Esophagus mucosa (tissue), 1 donor: Measurements from ENCODE around the gene SLC24A3. TPM values are rescaled to one million over a fixed set of nuclear protein-coding genes. Genes with fewer than 3 reads are reported as not detected.

Experiments used
- ATAC-seq: fragments of 200-7000 bp; cut with Tn5 transposase; one replicate; pipeline ENCODE4 v1.9.1; 2020
- total RNA-seq: library from RNA; stranded (reverse); gene quantifications from one replicate; pipeline ENCODE4 v1.2.4, GENCODE V29; 2023
- donor health status: DM: yes; HTN: yes; CAD: no.

SLC24A3 gene
- total RNA-seq, 1 donor from 2014 or later: 13.0 TPM

GRCh38 chr20:19723813-19724430 is 511.5 kb downstream of the SLC24A3 start:
- no peak for ATAC-seq

GRCh38 chr20:19725373-19725772 is 512.9 kb downstream of the SLC24A3 start:
- ATAC-seq: no peak

- peak; percentile 53 for ATAC-seq
Measured at GRCh38 chr20:19725814-19726525, 513.5 kb downstream of the SLC24A3 start.

DNA sequence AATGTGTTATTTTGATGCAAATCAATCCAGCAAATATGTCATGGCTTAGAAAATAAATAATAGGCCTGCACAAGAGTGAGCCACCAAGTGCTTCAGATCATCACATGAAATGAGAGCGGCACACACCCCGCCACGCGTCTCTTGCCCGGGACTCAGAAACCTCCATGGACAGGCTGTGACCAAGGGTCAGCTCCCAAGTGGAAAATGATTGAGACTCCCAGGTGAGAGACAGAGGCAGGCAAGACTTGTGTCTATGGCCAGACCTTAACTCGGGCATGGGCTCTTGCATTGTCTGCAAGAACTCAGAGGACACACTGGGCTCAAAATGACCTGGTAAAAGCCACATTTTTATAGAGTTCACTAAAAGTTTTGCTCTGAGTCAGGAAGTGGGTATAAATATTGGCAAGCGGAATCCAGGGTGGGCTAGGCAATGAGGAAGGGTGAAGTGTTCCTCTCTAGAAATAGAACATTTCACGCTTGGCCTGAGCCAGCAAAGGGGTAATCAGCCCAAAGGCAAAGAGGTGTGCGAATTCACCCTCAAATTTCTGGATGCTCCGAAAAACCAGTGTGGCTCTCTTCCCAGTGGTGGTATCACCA is 514.9 kb downstream of the SLC24A3 start:
- no peak for ATAC-seq

- no peak for ATAC-seq
Measured at GRCh38 chr20:19729672-19730071, 517.2 kb downstream of the SLC24A3 start.

- no peak for ATAC-seq
Measured at GRCh38 chr20:19730706-19731105, 518.3 kb downstream of the SLC24A3 start.

DNA sequence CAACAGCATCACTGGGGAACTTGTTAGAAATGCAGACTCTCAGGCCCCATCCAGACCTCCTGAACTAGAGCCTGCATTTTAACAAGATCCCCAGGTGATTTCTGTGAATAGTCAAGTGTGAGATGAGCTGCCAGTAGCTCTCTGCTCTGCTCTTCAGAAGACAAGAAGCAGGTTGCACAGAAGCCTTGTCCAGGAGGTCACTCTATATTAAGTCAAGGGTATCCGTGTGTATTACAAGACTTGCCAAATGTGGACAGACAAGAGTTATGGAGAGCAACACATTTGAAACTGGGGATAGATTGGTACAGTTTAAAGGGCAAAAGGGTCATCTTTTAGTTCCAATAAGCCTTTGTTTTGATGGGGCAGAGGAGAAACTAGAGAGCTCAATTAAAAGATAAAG is 522.4 kb downstream of the SLC24A3 start:
- no peak for ATAC-seq

GRCh38 chr20:19735446-19735845 is 523.0 kb downstream of the SLC24A3 start:
- peak; percentile 88 for ATAC-seq

DNA sequence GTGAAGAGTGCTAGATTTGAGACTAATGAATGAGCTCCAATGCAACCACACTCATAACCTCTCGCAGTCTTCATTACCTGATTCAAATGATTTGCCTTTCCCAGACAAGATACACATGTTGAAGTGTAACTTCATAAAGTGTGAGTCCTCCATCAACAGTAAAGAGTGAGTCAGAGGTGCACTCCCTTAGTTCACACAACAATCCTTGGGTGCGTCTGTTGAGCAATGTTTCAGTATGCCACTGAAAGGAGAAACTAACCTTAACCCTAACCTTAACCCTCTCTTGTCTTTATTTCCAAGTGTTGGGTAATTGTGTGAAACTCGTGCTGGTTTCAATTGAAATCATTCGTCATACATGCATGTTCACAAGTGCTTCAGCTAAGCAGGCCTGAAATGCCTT is 524.6 kb downstream of the SLC24A3 start:
- peak; percentile 96 for ATAC-seq

DNA sequence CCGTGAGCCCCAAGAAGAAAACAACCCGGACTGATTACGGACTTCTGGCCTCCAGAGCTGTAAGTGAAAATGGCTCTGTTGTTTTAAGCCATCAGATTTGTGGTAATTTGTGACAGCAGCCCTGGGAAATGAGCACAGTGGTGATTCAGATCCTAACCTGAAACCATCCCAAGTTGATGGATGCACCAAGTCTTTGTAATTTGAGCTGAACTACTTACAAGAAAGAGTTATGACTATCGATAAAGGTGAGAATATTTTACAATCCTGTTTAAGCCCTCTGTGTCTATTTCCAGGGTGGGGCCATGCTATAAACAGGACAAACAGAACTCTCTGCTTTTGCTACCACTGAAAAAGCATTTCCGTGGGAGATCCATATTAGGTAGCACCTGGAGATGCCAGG is 526.5 kb downstream of the SLC24A3 start:
- peak; percentile 5 for ATAC-seq

DNA sequence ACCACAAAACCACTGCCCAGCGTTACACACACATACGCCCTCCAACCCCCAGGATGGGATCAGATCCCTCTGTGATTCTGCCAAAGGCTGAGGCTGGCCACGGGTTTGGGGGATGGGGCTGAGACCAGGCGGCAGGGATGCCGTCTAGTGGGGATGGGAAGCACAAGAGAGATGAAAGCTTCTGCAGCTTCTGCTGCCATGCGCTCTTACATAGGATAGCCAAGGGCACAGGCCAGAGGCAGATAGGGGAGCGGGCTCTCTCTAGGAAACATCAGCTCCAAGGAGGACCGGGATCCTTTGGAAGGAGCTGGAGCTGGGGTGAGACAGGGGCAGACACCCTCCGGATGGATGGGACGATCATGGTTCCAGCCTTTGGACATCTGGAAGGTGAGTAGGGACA is 526.9 kb downstream of the SLC24A3 start:
- no peak for ATAC-seq

GRCh38 chr20:19740512-19740911 is 528.1 kb downstream of the SLC24A3 start:
- no peak for ATAC-seq

GRCh38 chr20:19741924-19742323 is 529.5 kb downstream of the SLC24A3 start:
- ATAC-seq: no peak

GRCh38 chr20:19742974-19743639 is 530.7 kb downstream of the SLC24A3 start:
- ATAC-seq: peak; percentile 30

DNA sequence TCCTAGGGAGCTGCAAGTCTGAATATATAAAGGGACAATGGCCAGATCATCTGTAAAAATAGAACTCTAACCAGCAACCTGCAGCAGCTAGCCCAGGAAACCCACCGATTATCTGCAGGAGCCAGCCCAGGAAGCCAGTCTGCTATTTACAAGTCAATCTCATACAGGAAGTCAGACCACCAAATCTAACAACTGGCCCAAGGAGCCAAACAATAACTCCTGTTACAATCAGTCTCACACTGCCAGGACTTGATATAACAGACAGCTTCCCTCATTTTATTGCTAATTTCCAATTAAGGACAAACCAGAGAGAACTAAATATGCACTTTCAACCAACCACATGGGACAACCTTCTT is 531.2 kb downstream of the SLC24A3 start:
- no peak for ATAC-seq

- ATAC-seq: no peak
Measured at GRCh38 chr20:19745106-19745505, 532.7 kb downstream of the SLC24A3 start.

DNA sequence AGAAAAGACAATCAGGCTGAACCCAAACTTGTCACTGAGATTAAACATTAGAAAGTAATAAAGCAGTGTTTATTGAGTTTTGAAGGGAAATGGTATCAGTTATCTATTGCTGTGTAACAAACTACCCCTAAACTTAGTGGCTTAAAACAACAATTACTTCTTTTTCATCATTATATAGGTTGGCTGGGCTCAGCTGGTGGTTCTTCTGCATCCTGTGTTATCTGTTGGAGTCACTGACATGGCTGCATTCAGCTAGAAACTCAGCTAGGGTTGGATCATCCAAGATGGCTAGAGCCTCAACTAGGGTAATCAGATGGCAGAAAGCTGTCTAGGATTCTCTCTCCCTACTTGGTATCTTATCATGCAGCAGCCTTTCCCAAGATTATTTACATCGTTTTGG is 533.1 kb downstream of the SLC24A3 start:
- ATAC-seq: no peak

DNA sequence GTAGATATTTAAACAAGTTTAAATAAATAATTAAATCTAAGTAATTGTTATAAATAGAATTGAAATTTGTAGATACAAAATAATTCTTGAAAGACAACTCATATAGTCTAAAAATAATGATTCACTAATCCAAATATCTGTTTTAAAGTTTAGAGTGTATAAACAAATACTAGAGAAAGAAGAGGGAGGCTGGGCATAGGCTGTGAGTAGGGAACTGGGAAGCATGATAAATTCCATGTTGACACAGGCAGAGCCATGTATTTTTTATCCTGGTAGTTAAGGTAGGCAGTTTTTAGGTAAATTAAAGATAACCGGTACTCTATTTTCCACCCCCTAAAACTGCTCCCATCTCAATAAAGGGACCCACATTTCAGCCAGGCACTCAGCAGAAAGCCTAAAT is 534.0 kb downstream of the SLC24A3 start:
- ATAC-seq: no peak

DNA sequence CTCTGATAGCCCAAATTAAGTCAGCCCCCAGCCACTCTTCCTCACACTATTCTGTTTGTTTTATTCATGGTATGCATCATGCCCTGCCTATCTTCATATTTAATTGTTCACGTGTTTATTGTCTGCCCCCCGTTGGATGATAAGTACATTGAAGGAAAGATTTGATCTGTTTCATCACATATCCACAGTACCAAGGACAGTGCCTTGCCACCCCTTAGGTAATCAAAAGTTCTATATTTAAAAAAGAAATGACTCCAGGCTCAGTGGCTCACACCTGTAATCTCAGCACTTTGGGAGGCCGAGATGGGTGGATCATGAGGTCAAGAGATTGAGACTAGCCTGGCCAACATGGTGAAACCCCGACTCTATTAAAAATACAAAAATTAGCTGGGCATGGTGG is 535.5 kb downstream of the SLC24A3 start:
- ATAC-seq: no peak

DNA sequence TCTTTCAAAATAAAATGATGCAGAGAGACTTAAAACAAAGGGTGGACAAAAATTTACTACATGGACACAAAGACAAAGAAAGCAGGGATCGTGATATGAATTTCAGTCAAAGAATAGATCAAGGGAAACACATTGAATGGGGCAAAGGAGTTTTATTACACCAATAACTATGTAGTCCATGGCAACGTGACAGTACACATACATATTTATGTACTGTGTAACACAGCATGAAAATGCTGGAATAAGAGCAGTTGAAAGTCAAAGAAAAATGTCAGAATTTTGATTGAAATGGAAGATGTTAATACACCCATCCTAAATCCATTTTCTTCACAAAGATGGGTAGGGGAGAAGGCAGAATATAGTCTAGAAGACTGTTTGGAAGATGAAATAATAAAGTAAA is 536.2 kb downstream of the SLC24A3 start:
- no peak for ATAC-seq

GRCh38 chr20:19749618-19750071 is 537.2 kb downstream of the SLC24A3 start:
- ATAC-seq: peak; percentile 30

GRCh38 chr20:19750101-19750606 is 537.7 kb downstream of the SLC24A3 start:
- peak; percentile 85 for ATAC-seq

- ATAC-seq: peak; percentile 91
Measured at GRCh38 chr20:19750907-19751636, 538.6 kb downstream of the SLC24A3 start.
